Endothelial cell (in vitro differentiated cells): Measurements from ENCODE around the gene NTNG2. TPM values are rescaled to one million over a fixed set of nuclear protein-coding genes. Genes with fewer than 3 reads are reported as not detected.

Source experiments
- DNase-seq: peaks from one replicate; pipeline ENCODE4 v3.0.0; 2021; ENCODE audit warnings: low spot score
- H3K27ac Mint-ChIP-seq: one replicate; pipeline ENCODE4 v1.8.0; 2021; ENCODE audit warnings: mixed read lengths, inconsistent platforms; ENCODE audit not compliant: unreplicated experiment
- H3K27me3 Mint-ChIP-seq: one replicate; pipeline ENCODE4 v1.8.0; 2021; ENCODE audit warnings: mild to moderate bottlenecking, moderate library complexity, mixed read lengths, inconsistent platforms; ENCODE audit not compliant: unreplicated experiment
- H3K36me3 Mint-ChIP-seq: one replicate; pipeline ENCODE4 v1.8.0; 2021; ENCODE audit warnings: mild to moderate bottlenecking, low read depth, mixed read lengths, inconsistent platforms; ENCODE audit not compliant: unreplicated experiment
- H3K4me1 Mint-ChIP-seq: one replicate; pipeline ENCODE4 v1.8.0; 2021; ENCODE audit warnings: mild to moderate bottlenecking, mixed read lengths, inconsistent platforms; ENCODE audit not compliant: unreplicated experiment
- H3K4me3 Mint-ChIP-seq: one replicate; pipeline ENCODE4 v1.8.0; 2021; ENCODE audit warnings: mild to moderate bottlenecking, mixed read lengths, inconsistent platforms; ENCODE audit not compliant: unreplicated experiment
- H3K9me3 Mint-ChIP-seq: one replicate; pipeline ENCODE4 v1.8.0; 2021; ENCODE audit warnings: mixed read lengths, inconsistent platforms; ENCODE audit not compliant: unreplicated experiment
- total RNA-seq: library from RNA; stranded (reverse); fragmentation: NEBNext Ultra II Directional; extraction: Animal tissue kit (Norgen Biotek cat#: 25700); gene quantifications from one replicate; pipeline ENCODE4 v1.2.1, GENCODE V29; 2021; ENCODE audit not compliant: unreplicated experiment
- TF ChIP-seq, protein P1 (sequence below): fragments of 200-600 bp; sonication (generic); IDR thresholded peaks from one replicate; pipeline ENCODE4 v1.5.0; 2021; ENCODE audit warnings: antibody characterized with exemption; ENCODE audit not compliant: unreplicated experiment

NTNG2 gene
- total RNA-seq, 1 donor from 2014 or later: 0.38 TPM

GRCh38 chr9:132151118-132151517, 10.7 kb upstream of the NTNG2 start:
- Mint-ChIP-seq H3K27me3 (peaks cover 13% of the 10 kb centered on the region), H3K27ac (no peak overlapping the region), H3K36me3 (no peaks in the 10 kb centered on the region), H3K9me3 (no peaks in the 10 kb centered on the region), H3K4me3 (no peak overlapping the region), H3K4me1 (peaks cover 15% of the 10 kb centered on the region)
- no peak for DNase-seq
- TF ChIP-seq, protein P1, sequence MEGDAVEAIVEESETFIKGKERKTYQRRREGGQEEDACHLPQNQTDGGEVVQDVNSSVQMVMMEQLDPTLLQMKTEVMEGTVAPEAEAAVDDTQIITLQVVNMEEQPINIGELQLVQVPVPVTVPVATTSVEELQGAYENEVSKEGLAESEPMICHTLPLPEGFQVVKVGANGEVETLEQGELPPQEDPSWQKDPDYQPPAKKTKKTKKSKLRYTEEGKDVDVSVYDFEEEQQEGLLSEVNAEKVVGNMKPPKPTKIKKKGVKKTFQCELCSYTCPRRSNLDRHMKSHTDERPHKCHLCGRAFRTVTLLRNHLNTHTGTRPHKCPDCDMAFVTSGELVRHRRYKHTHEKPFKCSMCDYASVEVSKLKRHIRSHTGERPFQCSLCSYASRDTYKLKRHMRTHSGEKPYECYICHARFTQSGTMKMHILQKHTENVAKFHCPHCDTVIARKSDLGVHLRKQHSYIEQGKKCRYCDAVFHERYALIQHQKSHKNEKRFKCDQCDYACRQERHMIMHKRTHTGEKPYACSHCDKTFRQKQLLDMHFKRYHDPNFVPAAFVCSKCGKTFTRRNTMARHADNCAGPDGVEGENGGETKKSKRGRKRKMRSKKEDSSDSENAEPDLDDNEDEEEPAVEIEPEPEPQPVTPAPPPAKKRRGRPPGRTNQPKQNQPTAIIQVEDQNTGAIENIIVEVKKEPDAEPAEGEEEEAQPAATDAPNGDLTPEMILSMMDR: no peak

GRCh38 chr9:132152231-132152630, 9.6 kb upstream of the NTNG2 start:
- Mint-ChIP-seq H3K4me3 (no peak overlapping the region), H3K9me3 (no peaks in the 10 kb centered on the region), H3K27me3 (peaks cover 13% of the 10 kb centered on the region), H3K27ac (no peak overlapping the region), H3K36me3 (no peaks in the 10 kb centered on the region), H3K4me1 (peaks cover 15% of the 10 kb centered on the region)
- DNase-seq: no peak
- TF ChIP-seq, protein P1: no peak

DNA sequence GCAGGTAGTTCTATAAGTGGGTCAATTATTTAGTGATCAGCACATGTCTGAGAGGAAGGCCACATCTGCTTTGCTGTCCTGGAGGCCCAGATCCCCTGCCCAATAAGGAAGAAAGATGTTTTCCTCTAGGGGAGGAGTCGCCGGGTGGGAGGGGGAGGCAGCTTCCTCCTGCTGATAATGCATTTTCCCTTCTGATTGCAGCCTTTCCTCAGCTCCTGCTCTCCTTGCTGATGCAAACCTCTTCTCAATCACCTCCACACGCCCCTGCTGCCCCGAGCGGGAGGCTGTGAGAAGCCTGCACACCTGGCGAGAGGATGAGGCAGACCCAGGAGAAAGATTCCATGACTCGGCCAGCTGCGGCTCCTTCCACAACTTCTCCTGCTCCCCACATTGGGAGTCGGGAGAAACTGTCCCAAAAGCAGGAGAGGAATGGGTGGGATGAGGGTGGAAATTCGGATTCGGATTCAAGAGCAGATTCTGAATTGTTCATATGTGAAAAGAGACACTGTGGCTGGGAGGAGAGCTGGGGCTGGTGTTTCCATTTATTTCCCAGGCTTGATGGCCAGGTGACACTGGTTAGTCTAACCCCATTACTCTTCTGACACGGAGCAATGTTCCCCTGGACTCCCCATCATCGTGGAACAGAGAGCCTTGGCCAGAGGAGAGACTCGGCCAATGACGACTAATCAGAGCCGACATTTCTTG, 6.8 kb upstream of the NTNG2 start:
- Mint-ChIP-seq H3K4me1 (peaks cover 15% of the 10 kb centered on the region), H3K27ac (no peak overlapping the region), H3K9me3 (no peaks in the 10 kb centered on the region), H3K27me3 (peaks cover 10% of the 10 kb centered on the region), H3K4me3 (no peak overlapping the region), H3K36me3 (no peaks in the 10 kb centered on the region)
- no peak for DNase-seq
- TF ChIP-seq, protein P1: no peak

- H3K4me3 Mint-ChIP-seq: no peak overlapping the region
- no peak overlapping the region for H3K27ac Mint-ChIP-seq
- TF ChIP-seq, protein P1: no peak
- no peaks in the 10 kb centered on the region for H3K9me3 Mint-ChIP-seq
- no peak for DNase-seq
- H3K36me3 Mint-ChIP-seq: no peaks in the 10 kb centered on the region
- H3K4me1 Mint-ChIP-seq: peaks cover 16% of the 10 kb centered on the region
- peaks cover 10% of the 10 kb centered on the region for H3K27me3 Mint-ChIP-seq
These were observed 6.3 kb upstream of the NTNG2 start for GRCh38 chr9:132155568-132155895.

DNA sequence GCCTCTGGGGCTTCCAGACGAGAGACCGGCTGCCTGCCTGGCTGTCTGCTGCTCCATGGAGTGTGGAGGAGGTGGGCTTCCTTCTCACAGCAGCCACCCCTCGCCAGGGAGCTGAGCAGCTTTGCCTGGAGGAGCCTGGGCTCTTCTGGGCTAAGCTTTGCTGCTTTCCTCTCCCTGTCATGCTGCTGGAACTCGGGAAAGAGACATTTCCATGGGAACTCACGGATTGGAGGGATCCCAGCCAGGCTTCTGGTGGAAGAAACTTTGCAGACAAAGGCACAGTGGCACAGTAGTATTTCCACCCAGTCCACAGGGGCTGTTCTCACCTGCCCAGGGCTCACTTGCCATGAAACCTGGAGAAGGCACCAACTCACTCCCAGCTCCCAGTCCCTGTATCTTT, 5.6 kb upstream of the NTNG2 start:
- TF ChIP-seq, protein P1: no peak
- no peak for DNase-seq
- H3K4me3 Mint-ChIP-seq: no peak overlapping the region

More for the DNA sequence above, 5.6 kb upstream of the NTNG2 start:
- peaks cover 18% of the 10 kb centered on the region for H3K4me1 Mint-ChIP-seq
- H3K27me3 Mint-ChIP-seq: peaks cover 10% of the 10 kb centered on the region
- H3K9me3 Mint-ChIP-seq: no peaks in the 10 kb centered on the region
- no peaks in the 10 kb centered on the region for H3K36me3 Mint-ChIP-seq
- no peak overlapping the region for H3K27ac Mint-ChIP-seq
